ENCODE results near the gene ADGRA3.
"Not testable (repeated sequence)": the region's sequence is repeated elsewhere in the genome, so short reads cannot be mapped to it uniquely, and the experiment has no call there.

Gene ADGRA3

GRCh38 chr4:22482250-22483127 is 33.4 kb downstream of the ADGRA3 start:
- no peak for DNase-seq (ENCODE audit: low spot score)
- FAIRE-seq = no peak

GRCh38 chr4:22480675-22481327 is 35.1 kb downstream of the ADGRA3 start:
- DNase-seq (ENCODE audit: low spot score) (no peak), FAIRE-seq (no peak)

GRCh38 chr4:22478426-22478825 is 37.4 kb downstream of the ADGRA3 start:
- FAIRE-seq = no peak
- DNase-seq (ENCODE audit: low spot score) = no peak

GRCh38 chr4:22477813-22478182 is 38.1 kb downstream of the ADGRA3 start:
- FAIRE-seq (no peak), DNase-seq (ENCODE audit: low spot score) (no peak)

- FAIRE-seq = no peak
- DNase-seq (ENCODE audit: low spot score) = no peak
These were observed 38.6 kb downstream of the ADGRA3 start for GRCh38 chr4:22477136-22477812.

GRCh38 chr4:22476011-22476410 is 39.9 kb downstream of the ADGRA3 start:
- FAIRE-seq (no peak), DNase-seq (ENCODE audit: low spot score) (no peak)

- not testable (repeated sequence) for DNase-seq (ENCODE audit: low spot score); FAIRE-seq
These were observed 40.6 kb downstream of the ADGRA3 start for GRCh38 chr4:22475311-22475646.

- FAIRE-seq (peak; percentile 76), DNase-seq (ENCODE audit: low spot score) (peak; percentile 25)
These were observed 41.1 kb downstream of the ADGRA3 start for GRCh38 chr4:22474636-22475310.

- peak; percentile 90 for FAIRE-seq
- peak; percentile 45 for DNase-seq (ENCODE audit: low spot score)
These were observed 42.6 kb downstream of the ADGRA3 start for GRCh38 chr4:22473268-22473667.

- FAIRE-seq = no peak
- no peak for DNase-seq (ENCODE audit: low spot score)
These were observed 43.8 kb downstream of the ADGRA3 start for GRCh38 chr4:22471999-22472461.

GRCh38 chr4:22471419-22471818 is 44.4 kb downstream of the ADGRA3 start:
- FAIRE-seq (no peak), DNase-seq (ENCODE audit: low spot score) (no peak)

GRCh38 chr4:22466581-22466980 is 49.3 kb downstream of the ADGRA3 start:
- FAIRE-seq = no peak

GRCh38 chr4:22465996-22466395 is 49.9 kb downstream of the ADGRA3 start:
- FAIRE-seq = no peak
- DNase-seq (ENCODE audit: low spot score) = no peak

More at GRCh38 chr4:22466581-22466980, 49.3 kb downstream of the ADGRA3 start:
- DNase-seq (ENCODE audit: low spot score) = no peak

- FAIRE-seq = no peak
- no peak for DNase-seq (ENCODE audit: low spot score)
These were observed 50.5 kb downstream of the ADGRA3 start for GRCh38 chr4:22465349-22465748.

GRCh38 chr4:22463179-22463578 is 52.7 kb downstream of the ADGRA3 start:
- DNase-seq (ENCODE audit: low spot score) (no peak), FAIRE-seq (no peak)

GRCh38 chr4:22462688-22463087 is 53.2 kb downstream of the ADGRA3 start:
- DNase-seq (ENCODE audit: low spot score) (no peak), FAIRE-seq (no peak)

- FAIRE-seq (no peak), DNase-seq (ENCODE audit: low spot score) (no peak)
These were observed 55.6 kb downstream of the ADGRA3 start for GRCh38 chr4:22460266-22460665.

GRCh38 chr4:22458098-22458497 is 57.8 kb downstream of the ADGRA3 start:
- DNase-seq (ENCODE audit: low spot score) = peak; percentile 57
- FAIRE-seq = peak; percentile 68

- FAIRE-seq (no peak), DNase-seq (ENCODE audit: low spot score) (no peak)
These were observed 58.5 kb downstream of the ADGRA3 start for GRCh38 chr4:22457348-22457747.

- no peak for FAIRE-seq
These were observed 59.6 kb downstream of the ADGRA3 start for GRCh38 chr4:22456291-22456690.

GRCh38 chr4:22454955-22455354 is 60.9 kb downstream of the ADGRA3 start:
- FAIRE-seq (no peak), DNase-seq (ENCODE audit: low spot score) (no peak)

More at GRCh38 chr4:22456291-22456690, 59.6 kb downstream of the ADGRA3 start:
- DNase-seq (ENCODE audit: low spot score) = no peak
